Adrenal gland (tissue), 12 donors: Measurements from ENCODE around the gene POMGNT1. TPM values are rescaled to one million over a fixed set of nuclear protein-coding genes. Genes with fewer than 3 reads are reported as not detected.
A peak's percentile ranks its signal among the peaks of the same experiment; 100 is the strongest.

ENCODE experiments used
- DNase-seq, 7 donors: peaks; one replicate each; pipeline ENCODE4 v3.0.0-alpha.2; 2019 to 2020
- H3K27ac ChIP-seq, 5 donors: fragments of 200-600 bp; sonication (generic) in 4 of 5; 1 replicate in 3 of 5; 2 replicates in 2 of 5; pipeline versions ENCODE4 v1.5.1 to v1.8.0; 2016 to 2020; ENCODE audit warnings: mild to moderate bottlenecking in 1 of 5
- H3K27me3 ChIP-seq: fragments of 200-600 bp; 2 replicates; pipeline ENCODE4 v1.8.0; 2021
- H3K36me3 ChIP-seq, 2 donors: fragments of 200-600 bp; replicated peaks in 1 of 2; 1 replicate in 1 of 2; 2 replicates in 1 of 2; pipeline versions ENCODE4 v1.5.1 to v1.8.0; 2018 to 2022
- H3K4me1 ChIP-seq, 2 donors: fragments of 200-600 bp; replicated peaks in 1 of 2; 1 replicate in 1 of 2; 2 replicates in 1 of 2; pipeline versions ENCODE4 v1.5.1 to v1.8.0; 2018 to 2021
- H3K4me3 ChIP-seq, 4 donors: fragments of 200-600 bp; sonication (generic) in 3 of 4; one replicate each; pipeline ENCODE4 v1.5.1; 2016 to 2018
- H3K9me3 ChIP-seq, 3 donors: fragments of 200-600 bp; sonication (generic) in 1 of 3; replicated peaks in 1 of 3; 1 replicate in 2 of 3; 2 replicates in 1 of 3; pipeline versions ENCODE4 v1.5.1 to v1.8.0; 2016 to 2021
- CTCF ChIP-seq, 6 experiments: fragments of 450-650 bp in 4 of 6; fragments of 200-600 bp in 2 of 6; sonication (generic) in 1 of 6; IDR thresholded peaks; 1 replicate in 5 of 6; 2 replicates in 1 of 6; pipeline versions ENCODE4 v1.5.1 to v1.8.0; 2016 to 2021; ENCODE audit warnings: antibody characterized with exemption in 6 of 6, mild to moderate bottlenecking in 2 of 6, moderate library complexity in 1 of 6
- POLR2A ChIP-seq, 2 donors: fragments of 450-650 bp; IDR thresholded peaks; one replicate each; pipeline ENCODE4 v1.6.1; 2017; ENCODE audit warnings: antibody characterized with exemption in 2 of 2, mild to moderate bottlenecking in 2 of 2, moderate library complexity in 1 of 2
- WGBS, 4 donors: extraction: QIAGEN DNeasy Blood & Tissue Kit in 2 of 4; methylation state at CpG; one replicate each; pipeline versions ENCODE4 v1.1.5 to v1.1.7; 2013 to 2017; 5-methylcytosine and 5-hydroxymethylcytosine counted together
- intact Hi-C, 2 donors: fragments of 100-400 bp; cut with DNase I; formaldehyde crosslinking; loops; one replicate each; pipeline versions ENCODE4 v1.14.1 to v1.15.0; 2022 to 2023
- polyA plus RNA-seq, 3 donors: library from polyadenylated mRNA; stranded (reverse); fragments of 200-250 nt in 2 of 3; fragments of 350-450 nt in 1 of 3; fragmentation: Illumina TruSeq in 1 of 3; extraction: RNeasy Lipid Tissue Mini Kit (QIAGEN cat#74804) in 1 of 3; gene quantifications; one replicate each; pipeline ENCODE4 v1.2.3, GENCODE V29; 2013 to 2014
- total RNA-seq, 9 donors: library from RNA; depleted of rRNA in 4 of 9; stranded (reverse); fragments of >200 nt in 4 of 9; fragments of 120-200 nt in 1 of 9; fragmentation: NEBNext Ultra II Directional in 1 of 9; extraction: Animal tissue kit (Norgen Biotek cat#: 25700) in 1 of 9; gene quantifications; one replicate each; pipeline versions ENCODE4 v1.1.0 to v1.2.4, GENCODE V29; 2013 to 2023
- donor health status: healthy with polysubstance abuse.
- donor health status: Bipolar disorder and iron deficiency.
- donor health status: DM: yes; HTN: yes; CAD: no.
- donor health status: DM: no; HTN: no; CAD: no.
- donor health status: DM: no; HTN: no; CAD: no.
- donor health status: DM: yes; HTN: yes; CAD: no.

The POMGNT1 gene
- total and polyA plus RNA-seq, 12 donors: 44.6 to 149 (median 84.5) TPM

GRCh38 chr1:46168477-46168876 is 29.8 kb downstream of the POMGNT1 start:
- Histone ChIP-seq H3K9me3 (no peaks in the 10 kb centered on the region), H3K36me3 (no peaks in the 10 kb centered on the region), H3K4me3 (no peak overlapping the region), H3K4me1 (peaks cover 3 to 32% of the 10 kb centered on the region in 2 donors), H3K27me3 (no peaks in the 10 kb centered on the region), H3K27ac (peak overlapping the region in 1 of 5 donors; percentile 25)
- intact Hi-C loops: no loop called here
- 45 to 53% (median 50%) methylated on average over 1 of the region's 1 CpG; no CpG with 5 or more reads in 1 of the 4 donors for WGBS, 4 donors
- peak in 4 of 7 donors; percentile 36 to 62 (median 46) for DNase-seq
- TF ChIP-seq POLR2A (IDR thresholded peaks at IDR 0.05) (no peak), CTCF (IDR thresholded peaks at IDR 0.05) (no peak)

GRCh38 chr1:46166521-46167462 is 31.4 kb downstream of the POMGNT1 start:
- Histone ChIP-seq H3K9me3 (no peaks in the 10 kb centered on the region), H3K27ac (peak overlapping the region in 3 of 5 donors; percentile 11 to 76 (median 56)), H3K36me3 (no peaks in the 10 kb centered on the region), H3K4me1 (peaks cover 0 to 27% of the 10 kb centered on the region in 2 donors), H3K4me3 (peak overlapping the region in 2 of 4 donors; percentile 7 to 56), H3K27me3 (no peaks in the 10 kb centered on the region)
- intact Hi-C loops: no loop called here
- 22 to 29% (median 25%) methylated on average over 33 to 47 of the region's 47 CpGs for WGBS, 4 donors
- peak in 6 of 7 donors; percentile 42 to 70 (median 58) for DNase-seq
- TF ChIP-seq CTCF (IDR thresholded peaks at IDR 0.05) (no peak), POLR2A (IDR thresholded peaks at IDR 0.05) (no peak)

- no peak overlapping the region for H3K27ac ChIP-seq
- no peak for DNase-seq
- H3K4me3 ChIP-seq: no peak overlapping the region
- H3K27me3 ChIP-seq: no peaks in the 10 kb centered on the region
- intact Hi-C loops: no loop called here
- WGBS, 4 donors: 80 to 94% (median 90%) methylated on average over 1 of the region's 1 CpG
- no peak for TF ChIP-seq CTCF (IDR thresholded peaks at IDR 0.05)
- TF ChIP-seq POLR2A (IDR thresholded peaks at IDR 0.05): no peak
- H3K36me3 ChIP-seq: no peaks in the 10 kb centered on the region
- no peaks in the 10 kb centered on the region for H3K4me1 ChIP-seq
- H3K9me3 ChIP-seq: no peaks in the 10 kb centered on the region
Observed at GRCh38 chr1:46160212-46160611, 38.0 kb downstream of the POMGNT1 start.

- DNase-seq: no peak
- H3K27ac ChIP-seq: no peak overlapping the region
- no peaks in the 10 kb centered on the region for H3K27me3 ChIP-seq
- no peaks in the 10 kb centered on the region for H3K9me3 ChIP-seq
- H3K4me3 ChIP-seq: no peak overlapping the region
- 81 to 87% (median 85%) methylated on average over 3 of the region's 3 CpGs for WGBS, 4 donors
- H3K4me1 ChIP-seq: no peaks in the 10 kb centered on the region
- no peaks in the 10 kb centered on the region for H3K36me3 ChIP-seq
- intact Hi-C loops: no loop called here
- no peak for TF ChIP-seq CTCF (IDR thresholded peaks at IDR 0.05)
- no peak for TF ChIP-seq POLR2A (IDR thresholded peaks at IDR 0.05)
Observed at GRCh38 chr1:46159516-46159915, 38.7 kb downstream of the POMGNT1 start.
